ENCODE measurements around the gene FREM2. TPM values are rescaled to one million over a fixed set of nuclear protein-coding genes. Genes with fewer than 3 reads are reported as not detected.

FREM2 gene
- total and polyA plus RNA-seq, 9 of the 15 experiments (the other 6 are each of a cell fraction or from before 2014, with no cell fraction given): under 0.01 to 0.02 TPM; not detected in 7

DNA sequence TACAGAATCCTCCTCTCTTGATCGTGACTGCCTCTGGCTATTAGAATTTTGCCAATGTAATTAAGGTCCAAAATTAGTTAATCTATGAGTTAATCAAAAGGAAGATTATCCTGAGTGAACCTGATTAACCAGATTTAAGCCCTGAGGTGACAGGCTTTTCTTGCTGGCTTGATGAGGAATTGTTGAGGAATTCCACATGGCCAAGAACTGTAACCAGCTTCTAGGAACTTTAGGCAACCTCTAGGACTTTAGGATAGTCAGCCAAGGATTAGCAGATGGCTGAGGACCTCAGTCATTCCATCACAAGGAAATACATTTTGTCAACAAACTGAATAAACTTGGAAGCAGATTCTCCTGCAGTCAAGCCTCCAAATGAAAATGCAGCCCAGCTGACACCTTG lies 219.0 kb downstream of the FREM2 start:
- no peak for FAIRE-seq
- no peak overlapping the region for H3K4me3 ChIP-seq
- CTCF ChIA-PET (ENCODE audit: low intra/inter-chr PET ratio): no interaction called here
- no peak overlapping the region for H3K4me2 ChIP-seq (ENCODE audit: insufficient read depth, low read length)
- in situ Hi-C loops (cut with MboI): no loop called here
- no peaks in the 10 kb centered on the region for H3K36me3 ChIP-seq (ENCODE audit: control insufficient read depth, insufficient read depth, low read length)
- no peak for ATAC-seq
- DNase-seq (ENCODE audit: extremely low read depth in 1 of 4, low spot score in 3 of 4): no peak
- H4K20me1 ChIP-seq (replicated peaks; ENCODE audit: control insufficient read depth, insufficient read depth, low read length): no peaks in the 10 kb centered on the region
- H3K9me1 ChIP-seq (ENCODE audit: control insufficient read depth, insufficient read depth, low read length): no peaks in the 10 kb centered on the region
- no peaks in the 10 kb centered on the region for H3K27me3 ChIP-seq (ENCODE audit: control insufficient read depth in 2 of 2, insufficient read depth in 2 of 2, low read length in 2 of 2)
- POLR2A ChIA-PET: no interaction called here
- H3K4me1 ChIP-seq (replicated peaks in 1 of 2; ENCODE audit: control insufficient read depth in 2 of 2, insufficient read depth in 2 of 2, low read length in 2 of 2): no peaks in the 10 kb centered on the region
- no TSS peak for BruUV-seq (replicated peaks)
- no peak overlapping the region for H3K9ac ChIP-seq (ENCODE audit: insufficient read depth in 1 of 2, low read depth in 2 of 2, low read length in 2 of 2)
- no peaks in the 10 kb centered on the region for H3K9me3 ChIP-seq (replicated peaks; ENCODE audit: control insufficient read depth, insufficient read depth, low read depth, low read length)
- TF ChIP-seq NFXL1 (CRISPR knock-in tag; IDR thresholded peaks at IDR 0.05): no peak
- TF ChIP-seq ZNF79 (CRISPR knock-in tag; IDR thresholded peaks at IDR 0.05; ENCODE audit: low read depth): no peak
- no peak for TF ChIP-seq KDM1A (IDR thresholded peaks at IDR 0.05)
- TF ChIP-seq PURB (CRISPR knock-in tag; IDR thresholded peaks at IDR 0.05; ENCODE audit: low read depth): no peak
- TF ChIP-seq ZNF507 (tag; conservative IDR thresholded peaks at IDR 0.05): no peak
- TF ChIP-seq STAG1 (CRISPR knock-in tag; IDR thresholded peaks at IDR 0.05; ENCODE audit: borderline replicate concordance): no peak
- TF ChIP-seq, protein P1, sequence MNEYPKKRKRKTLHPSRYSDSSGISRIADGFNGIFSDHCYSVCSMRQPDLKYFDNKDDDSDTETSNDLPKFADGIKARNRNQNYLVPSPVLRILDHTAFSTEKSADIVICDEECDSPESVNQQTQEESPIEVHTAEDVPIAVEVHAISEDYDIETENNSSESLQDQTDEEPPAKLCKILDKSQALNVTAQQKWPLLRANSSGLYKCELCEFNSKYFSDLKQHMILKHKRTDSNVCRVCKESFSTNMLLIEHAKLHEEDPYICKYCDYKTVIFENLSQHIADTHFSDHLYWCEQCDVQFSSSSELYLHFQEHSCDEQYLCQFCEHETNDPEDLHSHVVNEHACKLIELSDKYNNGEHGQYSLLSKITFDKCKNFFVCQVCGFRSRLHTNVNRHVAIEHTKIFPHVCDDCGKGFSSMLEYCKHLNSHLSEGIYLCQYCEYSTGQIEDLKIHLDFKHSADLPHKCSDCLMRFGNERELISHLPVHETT (CRISPR knock-in tag; conservative IDR thresholded peaks at IDR 0.05 in 1 of 2, IDR thresholded peaks at IDR 0.05 in 1 of 2): no peak
- no peak for TF ChIP-seq RBFOX2 (IDR thresholded peaks at IDR 0.05; ENCODE audit: low read depth, low read length)
- TF ChIP-seq ZNF551 (CRISPR knock-in tag; IDR thresholded peaks at IDR 0.05): no peak
- TF ChIP-seq, protein P2, sequence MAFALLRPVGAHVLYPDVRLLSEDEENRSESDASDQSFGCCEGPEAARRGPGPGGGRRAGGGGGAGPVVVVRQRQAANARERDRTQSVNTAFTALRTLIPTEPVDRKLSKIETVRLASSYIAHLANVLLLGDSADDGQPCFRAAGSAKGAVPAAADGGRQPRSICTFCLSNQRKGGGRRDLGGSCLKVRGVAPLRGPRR (CRISPR knock-in tag; IDR thresholded peaks at IDR 0.05): no peak
- no peak overlapping the region for H2AFZ ChIP-seq (ENCODE audit: low read depth, low read length)
- no peaks in the 10 kb centered on the region for H3K79me2 ChIP-seq (ENCODE audit: control insufficient read depth, insufficient read depth, low read length)
- no peak overlapping the region for H3K27ac ChIP-seq (ENCODE audit: extremely low read depth, low read depth, low read length)
- WGBS (ENCODE audit: insufficient coverage, low coverage, missing lambda C conversion rate): 0% methylated on average over 1 of the region's 1 CpG
- intact Hi-C loops (cut with micrococcal nuclease): no loop called here
